ENCODE results near the gene PLCD3. TPM values are rescaled to one million over a fixed set of nuclear protein-coding genes. Genes with fewer than 3 reads are reported as not detected.

PLCD3 gene
- total and polyA plus RNA-seq, 9 of the 15 experiments (the other 6 are each of a cell fraction or from before 2014, with no cell fraction given), result 0.20 to 22.6 (median 7.5) TPM

DNA sequence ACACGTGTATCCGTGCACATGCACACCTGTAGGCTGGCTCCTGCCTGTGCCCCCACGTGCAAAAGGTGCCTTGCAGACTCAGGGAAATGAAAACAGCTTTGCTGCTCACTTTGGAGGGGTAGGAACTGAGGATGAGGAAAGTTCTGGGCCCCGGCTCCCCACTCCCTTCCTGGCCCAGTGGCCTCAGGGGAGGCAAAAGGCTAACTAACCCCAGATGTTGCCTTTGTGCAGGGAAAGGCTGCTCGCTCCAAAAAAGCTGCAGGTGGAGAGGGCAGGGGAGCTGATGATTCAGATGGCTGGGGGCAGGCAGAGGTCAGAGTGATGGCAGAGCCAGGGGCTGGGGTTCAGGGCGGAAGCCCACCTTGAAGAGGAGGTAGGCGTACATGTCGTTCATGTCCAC lies 12.4 kb downstream of the PLCD3 start (continued):
- TF ChIP-seq, protein P1, sequence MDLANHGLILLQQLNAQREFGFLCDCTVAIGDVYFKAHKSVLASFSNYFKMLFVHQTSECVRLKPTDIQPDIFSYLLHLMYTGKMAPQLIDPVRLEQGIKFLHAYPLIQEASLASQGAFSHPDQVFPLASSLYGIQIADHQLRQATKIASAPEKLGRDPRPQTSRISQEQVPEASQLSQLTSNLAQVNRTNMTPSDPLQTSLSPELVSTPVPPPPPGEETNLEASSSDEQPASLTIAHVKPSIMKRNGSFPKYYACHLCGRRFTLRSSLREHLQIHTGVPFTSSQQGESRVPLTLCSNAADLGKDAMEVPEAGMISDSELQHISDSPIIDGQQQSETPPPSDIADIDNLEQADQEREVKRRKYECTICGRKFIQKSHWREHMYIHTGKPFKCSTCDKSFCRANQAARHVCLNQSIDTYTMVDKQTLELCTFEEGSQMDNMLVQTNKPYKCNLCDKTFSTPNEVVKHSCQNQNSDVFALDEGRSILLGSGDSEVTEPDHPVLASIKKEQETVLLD (IDR thresholded peaks at IDR 0.05), result no peak
- TF ChIP-seq, protein P2, sequence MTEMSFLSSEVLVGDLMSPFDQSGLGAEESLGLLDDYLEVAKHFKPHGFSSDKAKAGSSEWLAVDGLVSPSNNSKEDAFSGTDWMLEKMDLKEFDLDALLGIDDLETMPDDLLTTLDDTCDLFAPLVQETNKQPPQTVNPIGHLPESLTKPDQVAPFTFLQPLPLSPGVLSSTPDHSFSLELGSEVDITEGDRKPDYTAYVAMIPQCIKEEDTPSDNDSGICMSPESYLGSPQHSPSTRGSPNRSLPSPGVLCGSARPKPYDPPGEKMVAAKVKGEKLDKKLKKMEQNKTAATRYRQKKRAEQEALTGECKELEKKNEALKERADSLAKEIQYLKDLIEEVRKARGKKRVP (CRISPR knock-in tag; IDR thresholded peaks at IDR 0.05), result no peak
- no peak for TF ChIP-seq GATAD2A (IDR thresholded peaks at IDR 0.05)

DNA sequence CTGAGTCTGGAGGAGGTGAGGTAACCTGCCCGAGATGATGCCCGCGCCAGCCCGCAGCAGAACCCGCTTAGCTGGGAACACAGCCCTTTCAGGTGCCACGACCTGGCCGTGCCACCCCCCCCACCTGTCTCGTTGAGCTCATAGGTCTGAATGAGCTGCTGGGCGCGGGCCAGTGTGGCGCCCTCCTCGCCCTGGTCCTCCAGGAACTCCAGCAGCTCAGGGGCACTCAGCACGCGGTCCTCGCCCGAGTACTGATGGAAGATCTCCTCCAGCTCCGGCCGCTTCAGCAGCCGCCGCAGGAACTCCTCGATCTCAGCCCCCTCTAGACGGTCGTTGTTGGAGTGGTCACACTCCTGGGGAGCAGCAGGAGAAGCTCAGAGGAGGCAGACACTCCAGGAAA lies 13.6 kb downstream of the PLCD3 start:
- H3K9me1 ChIP-seq (ENCODE audit: control insufficient read depth, insufficient read depth, low read length), result no peaks in the 10 kb centered on the region
- H3K4me1 ChIP-seq (replicated peaks in 1 of 2; ENCODE audit: control insufficient read depth in 2 of 2, insufficient read depth in 2 of 2, low read length in 2 of 2), result peaks cover 6 to 40% of the 10 kb centered on the region in 2 experiments
- no peak overlapping the region for H2AFZ ChIP-seq (ENCODE audit: low read depth, low read length)
- in situ Hi-C loops (cut with MboI), result no loop called here
- H3K9ac ChIP-seq (ENCODE audit: insufficient read depth in 1 of 2, low read depth in 2 of 2, low read length in 2 of 2), result no peak overlapping the region
- no peaks in the 10 kb centered on the region for H3K9me3 ChIP-seq (replicated peaks; ENCODE audit: control insufficient read depth, insufficient read depth, low read depth, low read length)
- no peaks in the 10 kb centered on the region for H4K20me1 ChIP-seq (replicated peaks; ENCODE audit: control insufficient read depth, insufficient read depth, low read length)
- no peaks in the 10 kb centered on the region for H3K27me3 ChIP-seq (ENCODE audit: control insufficient read depth in 2 of 2, insufficient read depth in 2 of 2, low read length in 2 of 2)
- DNase-seq (ENCODE audit: extremely low read depth in 1 of 4, low spot score in 3 of 4), result no peak
- CTCF ChIA-PET (ENCODE audit: low intra/inter-chr PET ratio), result no interaction called here
- intact Hi-C loops (cut with micrococcal nuclease), result no loop called here
- POLR2A ChIA-PET, result interaction anchor here (0.6 to 2.4 kb wide), 7 partner anchors 10 to 342 kb away, joined by 3 to 14 read pairs (median 3); no protein-coding TSS in a partner anchor
- no TSS peak for BruUV-seq (replicated peaks)
- TF ChIP-seq, protein P3, sequence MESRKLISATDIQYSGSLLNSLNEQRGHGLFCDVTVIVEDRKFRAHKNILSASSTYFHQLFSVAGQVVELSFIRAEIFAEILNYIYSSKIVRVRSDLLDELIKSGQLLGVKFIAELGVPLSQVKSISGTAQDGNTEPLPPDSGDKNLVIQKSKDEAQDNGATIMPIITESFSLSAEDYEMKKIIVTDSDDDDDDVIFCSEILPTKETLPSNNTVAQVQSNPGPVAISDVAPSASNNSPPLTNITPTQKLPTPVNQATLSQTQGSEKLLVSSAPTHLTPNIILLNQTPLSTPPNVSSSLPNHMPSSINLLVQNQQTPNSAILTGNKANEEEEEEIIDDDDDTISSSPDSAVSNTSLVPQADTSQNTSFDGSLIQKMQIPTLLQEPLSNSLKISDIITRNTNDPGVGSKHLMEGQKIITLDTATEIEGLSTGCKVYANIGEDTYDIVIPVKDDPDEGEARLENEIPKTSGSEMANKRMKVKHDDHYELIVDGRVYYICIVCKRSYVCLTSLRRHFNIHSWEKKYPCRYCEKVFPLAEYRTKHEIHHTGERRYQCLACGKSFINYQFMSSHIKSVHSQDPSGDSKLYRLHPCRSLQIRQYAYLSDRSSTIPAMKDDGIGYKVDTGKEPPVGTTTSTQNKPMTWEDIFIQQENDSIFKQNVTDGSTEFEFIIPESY (CRISPR knock-in tag; IDR thresholded peaks at IDR 0.05), result peak; percentile 63
- TF ChIP-seq MEF2A (IDR thresholded peaks at IDR 0.05; ENCODE audit: control insufficient read depth, low read depth, low read length), result no peak
- TF ChIP-seq, protein P4, sequence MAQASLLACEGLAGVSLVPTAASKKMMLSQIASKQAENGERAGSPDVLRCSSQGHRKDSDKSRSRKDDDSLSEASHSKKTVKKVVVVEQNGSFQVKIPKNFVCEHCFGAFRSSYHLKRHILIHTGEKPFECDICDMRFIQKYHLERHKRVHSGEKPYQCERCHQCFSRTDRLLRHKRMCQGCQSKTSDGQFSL (CRISPR knock-in tag; IDR thresholded peaks at IDR 0.05), result 0 out of 2 replicates have a peak, but pooled peaks have one; percentile 1
- TF ChIP-seq, protein P4 (tag; IDR thresholded peaks at IDR 0.05), result no peak
- no peak for FAIRE-seq
- H3K79me2 ChIP-seq (ENCODE audit: control insufficient read depth, insufficient read depth, low read length), result no peaks in the 10 kb centered on the region; the same call in 2 of the 3 replicates
- H3K4me3 ChIP-seq, result no peak overlapping the region
- H3K27ac ChIP-seq (ENCODE audit: extremely low read depth, low read depth, low read length), result no peak overlapping the region
- no peak for ATAC-seq
- H3K4me2 ChIP-seq (ENCODE audit: insufficient read depth, low read length), result no peak overlapping the region
- H3K36me3 ChIP-seq (ENCODE audit: control insufficient read depth, insufficient read depth, low read length), result no peaks in the 10 kb centered on the region
- WGBS (ENCODE audit: insufficient coverage, low coverage, missing lambda C conversion rate), result 60% methylated on average over 23 of the region's 23 CpGs

Data from K562 (cell line).